ENCODE data around the gene SH3GL3. TPM values are rescaled to one million over a fixed set of nuclear protein-coding genes. Genes with fewer than 3 reads are reported as not detected.

SH3GL3 gene
- total and polyA plus RNA-seq, 2 of the 8 experiments (the other 6 are each of a cell fraction or from before 2014, with no cell fraction given): 14.1 to 19.1 TPM

DNA sequence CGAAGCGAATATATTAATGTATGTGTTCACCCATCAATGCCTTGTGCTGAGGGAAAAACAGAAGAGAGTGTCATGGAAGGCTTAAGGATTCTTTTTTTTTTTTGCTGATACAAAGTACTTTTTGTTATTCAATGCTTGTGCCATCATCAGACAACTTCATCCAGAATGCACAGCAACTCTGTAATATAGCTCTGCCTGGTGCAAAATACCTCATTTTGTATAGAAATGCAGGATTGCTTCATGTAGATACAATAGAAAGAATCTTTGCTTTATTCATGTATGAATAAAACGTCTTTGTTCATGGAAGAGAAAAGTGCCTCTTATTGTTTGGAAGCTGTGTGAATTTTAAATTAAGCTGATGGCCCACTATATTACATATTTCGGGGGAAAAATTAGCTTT, 62.9 kb downstream of the SH3GL3 start (continued):
- TF ChIP-seq, protein P1, sequence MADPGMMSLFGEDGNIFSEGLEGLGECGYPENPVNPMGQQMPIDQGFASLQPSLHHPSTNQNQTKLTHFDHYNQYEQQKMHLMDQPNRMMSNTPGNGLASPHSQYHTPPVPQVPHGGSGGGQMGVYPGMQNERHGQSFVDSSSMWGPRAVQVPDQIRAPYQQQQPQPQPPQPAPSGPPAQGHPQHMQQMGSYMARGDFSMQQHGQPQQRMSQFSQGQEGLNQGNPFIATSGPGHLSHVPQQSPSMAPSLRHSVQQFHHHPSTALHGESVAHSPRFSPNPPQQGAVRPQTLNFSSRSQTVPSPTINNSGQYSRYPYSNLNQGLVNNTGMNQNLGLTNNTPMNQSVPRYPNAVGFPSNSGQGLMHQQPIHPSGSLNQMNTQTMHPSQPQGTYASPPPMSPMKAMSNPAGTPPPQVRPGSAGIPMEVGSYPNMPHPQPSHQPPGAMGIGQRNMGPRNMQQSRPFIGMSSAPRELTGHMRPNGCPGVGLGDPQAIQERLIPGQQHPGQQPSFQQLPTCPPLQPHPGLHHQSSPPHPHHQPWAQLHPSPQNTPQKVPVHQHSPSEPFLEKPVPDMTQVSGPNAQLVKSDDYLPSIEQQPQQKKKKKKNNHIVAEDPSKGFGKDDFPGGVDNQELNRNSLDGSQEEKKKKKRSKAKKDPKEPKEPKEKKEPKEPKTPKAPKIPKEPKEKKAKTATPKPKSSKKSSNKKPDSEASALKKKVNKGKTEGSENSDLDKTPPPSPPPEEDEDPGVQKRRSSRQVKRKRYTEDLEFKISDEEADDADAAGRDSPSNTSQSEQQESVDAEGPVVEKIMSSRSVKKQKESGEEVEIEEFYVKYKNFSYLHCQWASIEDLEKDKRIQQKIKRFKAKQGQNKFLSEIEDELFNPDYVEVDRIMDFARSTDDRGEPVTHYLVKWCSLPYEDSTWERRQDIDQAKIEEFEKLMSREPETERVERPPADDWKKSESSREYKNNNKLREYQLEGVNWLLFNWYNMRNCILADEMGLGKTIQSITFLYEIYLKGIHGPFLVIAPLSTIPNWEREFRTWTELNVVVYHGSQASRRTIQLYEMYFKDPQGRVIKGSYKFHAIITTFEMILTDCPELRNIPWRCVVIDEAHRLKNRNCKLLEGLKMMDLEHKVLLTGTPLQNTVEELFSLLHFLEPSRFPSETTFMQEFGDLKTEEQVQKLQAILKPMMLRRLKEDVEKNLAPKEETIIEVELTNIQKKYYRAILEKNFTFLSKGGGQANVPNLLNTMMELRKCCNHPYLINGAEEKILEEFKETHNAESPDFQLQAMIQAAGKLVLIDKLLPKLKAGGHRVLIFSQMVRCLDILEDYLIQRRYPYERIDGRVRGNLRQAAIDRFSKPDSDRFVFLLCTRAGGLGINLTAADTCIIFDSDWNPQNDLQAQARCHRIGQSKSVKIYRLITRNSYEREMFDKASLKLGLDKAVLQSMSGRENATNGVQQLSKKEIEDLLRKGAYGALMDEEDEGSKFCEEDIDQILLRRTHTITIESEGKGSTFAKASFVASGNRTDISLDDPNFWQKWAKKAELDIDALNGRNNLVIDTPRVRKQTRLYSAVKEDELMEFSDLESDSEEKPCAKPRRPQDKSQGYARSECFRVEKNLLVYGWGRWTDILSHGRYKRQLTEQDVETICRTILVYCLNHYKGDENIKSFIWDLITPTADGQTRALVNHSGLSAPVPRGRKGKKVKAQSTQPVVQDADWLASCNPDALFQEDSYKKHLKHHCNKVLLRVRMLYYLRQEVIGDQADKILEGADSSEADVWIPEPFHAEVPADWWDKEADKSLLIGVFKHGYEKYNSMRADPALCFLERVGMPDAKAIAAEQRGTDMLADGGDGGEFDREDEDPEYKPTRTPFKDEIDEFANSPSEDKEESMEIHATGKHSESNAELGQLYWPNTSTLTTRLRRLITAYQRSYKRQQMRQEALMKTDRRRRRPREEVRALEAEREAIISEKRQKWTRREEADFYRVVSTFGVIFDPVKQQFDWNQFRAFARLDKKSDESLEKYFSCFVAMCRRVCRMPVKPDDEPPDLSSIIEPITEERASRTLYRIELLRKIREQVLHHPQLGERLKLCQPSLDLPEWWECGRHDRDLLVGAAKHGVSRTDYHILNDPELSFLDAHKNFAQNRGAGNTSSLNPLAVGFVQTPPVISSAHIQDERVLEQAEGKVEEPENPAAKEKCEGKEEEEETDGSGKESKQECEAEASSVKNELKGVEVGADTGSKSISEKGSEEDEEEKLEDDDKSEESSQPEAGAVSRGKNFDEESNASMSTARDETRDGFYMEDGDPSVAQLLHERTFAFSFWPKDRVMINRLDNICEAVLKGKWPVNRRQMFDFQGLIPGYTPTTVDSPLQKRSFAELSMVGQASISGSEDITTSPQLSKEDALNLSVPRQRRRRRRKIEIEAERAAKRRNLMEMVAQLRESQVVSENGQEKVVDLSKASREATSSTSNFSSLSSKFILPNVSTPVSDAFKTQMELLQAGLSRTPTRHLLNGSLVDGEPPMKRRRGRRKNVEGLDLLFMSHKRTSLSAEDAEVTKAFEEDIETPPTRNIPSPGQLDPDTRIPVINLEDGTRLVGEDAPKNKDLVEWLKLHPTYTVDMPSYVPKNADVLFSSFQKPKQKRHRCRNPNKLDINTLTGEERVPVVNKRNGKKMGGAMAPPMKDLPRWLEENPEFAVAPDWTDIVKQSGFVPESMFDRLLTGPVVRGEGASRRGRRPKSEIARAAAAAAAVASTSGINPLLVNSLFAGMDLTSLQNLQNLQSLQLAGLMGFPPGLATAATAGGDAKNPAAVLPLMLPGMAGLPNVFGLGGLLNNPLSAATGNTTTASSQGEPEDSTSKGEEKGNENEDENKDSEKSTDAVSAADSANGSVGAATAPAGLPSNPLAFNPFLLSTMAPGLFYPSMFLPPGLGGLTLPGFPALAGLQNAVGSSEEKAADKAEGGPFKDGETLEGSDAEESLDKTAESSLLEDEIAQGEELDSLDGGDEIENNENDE (IDR thresholded peaks at IDR 0.05; ENCODE audit: insufficient replicate concordance, low read length): no peak
- no peak for TF ChIP-seq SUZ12 (IDR thresholded peaks at IDR 0.05; ENCODE audit: low read length)

Data from H1 (cell line).